Measurements from ENCODE around the gene ITGB2.

The ITGB2 gene

DNA sequence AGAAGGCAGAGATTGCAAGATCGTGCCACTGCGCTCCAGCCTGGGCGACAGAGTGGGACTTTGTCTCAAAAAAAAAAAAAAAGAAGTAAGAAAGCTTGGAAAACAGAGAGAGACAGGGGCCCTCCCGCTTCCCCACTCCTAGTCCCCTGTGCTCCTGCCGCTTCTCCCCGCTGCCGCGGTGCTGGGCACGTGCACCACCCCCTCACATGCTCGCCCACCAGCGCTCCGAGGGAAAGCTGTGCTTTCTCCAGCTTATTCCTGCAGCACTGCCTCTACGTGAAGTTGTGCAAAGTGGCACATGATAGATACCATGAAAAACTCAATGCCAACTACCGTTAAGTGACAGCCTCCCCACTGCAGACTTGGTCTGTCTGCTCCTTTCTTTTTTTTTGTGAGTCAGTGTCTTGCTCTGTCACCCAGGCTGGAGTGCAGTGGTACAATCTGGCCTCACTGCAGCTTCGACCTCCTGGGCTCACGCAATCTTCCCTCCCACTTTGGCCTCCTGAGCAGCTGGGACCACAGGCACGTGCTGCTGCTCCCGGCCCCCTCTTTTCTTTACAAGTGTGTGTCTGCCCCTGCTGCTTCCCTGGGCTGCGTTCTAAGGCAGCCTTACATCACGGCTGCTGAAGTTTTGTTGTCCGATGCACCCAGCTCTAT, 34.6 kb upstream of the ITGB2 start:
- no peak for DNase-seq

GRCh38 chr21:44954281-44954771, 33.6 kb upstream of the ITGB2 start:
- no peak for DNase-seq

GRCh38 chr21:44953628-44954021, 32.9 kb upstream of the ITGB2 start:
- no peak for DNase-seq

GRCh38 chr21:44952929-44953627, 32.4 kb upstream of the ITGB2 start:
- no peak for DNase-seq

DNA sequence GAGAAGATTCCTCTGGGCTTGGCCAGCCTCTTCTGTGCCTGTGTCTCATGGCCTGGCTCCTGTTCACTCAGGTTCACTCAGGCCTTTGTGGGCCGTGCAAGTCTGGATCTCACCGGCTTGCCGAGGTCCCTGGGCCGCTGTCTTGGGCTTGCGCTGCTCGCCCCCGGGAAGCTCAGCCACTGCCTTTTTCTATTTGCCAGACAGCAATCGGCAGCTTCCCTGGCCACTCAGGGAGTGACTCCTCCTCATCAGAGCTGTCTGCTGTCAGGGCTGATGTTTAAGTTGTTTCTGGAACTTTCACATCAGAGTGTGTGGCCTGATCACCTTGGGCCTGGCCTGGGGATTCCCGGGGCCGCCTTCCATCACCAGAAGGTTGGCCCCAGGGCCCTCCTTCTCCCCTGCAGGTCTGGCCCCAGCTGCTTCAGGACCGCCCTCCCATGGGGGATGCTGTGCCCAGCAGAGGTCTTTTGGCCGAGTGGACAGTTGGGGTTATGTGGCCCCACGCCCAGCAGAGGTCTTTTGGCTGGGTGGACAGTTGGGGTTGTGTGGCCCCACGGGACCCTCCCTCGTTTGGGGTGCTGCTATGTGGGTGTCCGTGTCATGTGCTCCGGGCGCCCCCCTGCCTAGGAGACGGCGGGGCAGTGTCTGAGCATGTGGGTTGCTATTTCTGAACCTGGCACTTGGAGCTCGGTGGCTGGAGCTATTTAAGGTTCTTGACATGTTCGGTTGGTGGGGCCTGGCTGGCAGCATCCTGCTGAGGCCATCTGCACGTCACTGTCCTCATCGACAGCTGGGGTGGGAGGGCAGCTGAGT, 31.6 kb upstream of the ITGB2 start:
- DNase-seq = no peak

DNA sequence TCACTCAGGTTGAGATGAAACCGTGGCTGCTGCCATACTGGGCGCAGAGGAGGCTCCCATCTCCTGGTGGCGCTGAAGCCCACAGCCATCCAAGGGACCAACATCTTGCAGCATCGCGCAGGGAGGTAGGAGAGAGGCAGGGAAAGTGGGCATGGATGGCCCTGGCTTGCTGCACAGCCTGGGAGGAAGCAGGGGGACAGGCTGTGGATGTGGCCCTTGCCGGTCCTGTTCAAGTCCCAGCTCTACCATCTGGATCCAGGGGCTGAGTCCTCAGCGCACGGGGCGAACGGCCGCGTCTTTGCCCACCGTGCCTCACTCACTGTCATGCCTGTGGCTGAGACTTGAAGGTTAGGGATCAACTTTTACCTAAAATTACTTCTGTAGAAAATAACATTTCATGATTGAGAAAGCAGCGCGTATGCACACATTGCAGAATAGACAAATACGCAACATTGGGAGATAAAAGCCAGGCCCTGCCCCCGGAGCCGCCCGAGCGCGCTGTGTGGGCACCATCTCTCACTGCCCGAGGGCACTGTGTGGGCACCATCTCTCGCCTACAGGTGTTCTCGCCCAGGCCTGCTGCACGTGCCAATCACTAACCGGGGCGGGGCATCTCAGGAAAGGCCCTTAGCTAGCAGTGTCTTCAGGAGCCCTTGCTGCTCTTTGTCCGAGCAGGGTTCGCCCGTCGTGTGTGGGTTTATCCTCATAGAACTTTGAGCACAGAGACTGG, 30.7 kb upstream of the ITGB2 start:
- DNase-seq = no peak

GRCh38 chr21:44950351-44950750, 29.7 kb upstream of the ITGB2 start:
- no peak for DNase-seq

DNA sequence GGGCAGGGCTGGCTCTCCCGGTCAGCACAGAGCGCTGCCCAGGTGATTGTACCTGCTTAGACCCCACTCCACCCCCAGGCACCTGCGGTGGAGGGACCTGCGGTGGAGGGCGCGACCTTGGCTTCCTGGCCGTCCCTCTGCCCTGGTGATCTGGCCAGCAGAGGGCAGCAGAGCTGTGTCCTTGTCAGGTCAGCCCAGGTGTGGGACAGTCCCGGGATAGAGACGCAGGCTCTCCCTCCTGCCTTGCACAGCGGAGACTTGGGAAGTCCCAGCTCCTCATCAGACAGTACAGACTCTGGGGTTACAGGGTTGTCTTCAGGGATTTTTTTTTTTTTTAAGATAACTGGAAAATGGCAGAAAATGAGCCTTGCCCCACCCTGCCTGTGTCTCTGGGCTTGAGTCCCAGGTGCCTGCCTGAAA, 29.1 kb upstream of the ITGB2 start:
- DNase-seq = peak; percentile 86

DNA sequence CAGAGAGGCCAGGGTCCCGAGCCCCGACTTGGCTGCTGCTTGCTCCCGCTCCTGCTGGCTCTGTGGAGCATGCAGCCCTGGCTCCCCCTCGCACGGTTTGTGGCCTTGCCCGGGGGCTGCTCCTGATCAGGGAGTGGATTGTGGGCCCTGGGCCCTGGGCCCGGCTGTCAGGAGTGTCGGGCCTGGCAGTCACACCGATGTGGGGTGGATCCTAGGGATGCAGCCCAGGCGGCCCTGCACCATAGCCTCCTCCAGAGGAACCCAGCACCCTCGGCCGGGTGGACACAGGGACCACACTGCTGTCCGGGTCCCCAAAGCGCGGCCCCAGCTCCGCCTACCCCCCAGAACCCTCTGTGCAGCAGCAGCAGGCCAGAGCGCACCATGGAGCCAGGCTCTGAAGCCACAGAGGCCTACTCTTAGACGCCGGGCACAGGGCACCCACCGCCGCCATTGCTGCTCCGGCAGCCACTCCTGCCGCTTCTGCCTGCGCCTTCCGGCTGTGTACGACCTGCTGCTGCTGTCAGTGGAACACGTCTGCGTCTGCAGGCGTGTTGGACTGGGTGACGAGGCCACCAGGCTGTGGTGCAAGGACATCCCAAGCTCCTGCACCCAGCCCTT, 28.6 kb upstream of the ITGB2 start:
- DNase-seq = no peak

- no peak for DNase-seq
These were observed 27.9 kb upstream of the ITGB2 start for GRCh38 chr21:44948426-44949120.

- DNase-seq = no peak
These were observed 27.2 kb upstream of the ITGB2 start for GRCh38 chr21:44947930-44948331.

DNA sequence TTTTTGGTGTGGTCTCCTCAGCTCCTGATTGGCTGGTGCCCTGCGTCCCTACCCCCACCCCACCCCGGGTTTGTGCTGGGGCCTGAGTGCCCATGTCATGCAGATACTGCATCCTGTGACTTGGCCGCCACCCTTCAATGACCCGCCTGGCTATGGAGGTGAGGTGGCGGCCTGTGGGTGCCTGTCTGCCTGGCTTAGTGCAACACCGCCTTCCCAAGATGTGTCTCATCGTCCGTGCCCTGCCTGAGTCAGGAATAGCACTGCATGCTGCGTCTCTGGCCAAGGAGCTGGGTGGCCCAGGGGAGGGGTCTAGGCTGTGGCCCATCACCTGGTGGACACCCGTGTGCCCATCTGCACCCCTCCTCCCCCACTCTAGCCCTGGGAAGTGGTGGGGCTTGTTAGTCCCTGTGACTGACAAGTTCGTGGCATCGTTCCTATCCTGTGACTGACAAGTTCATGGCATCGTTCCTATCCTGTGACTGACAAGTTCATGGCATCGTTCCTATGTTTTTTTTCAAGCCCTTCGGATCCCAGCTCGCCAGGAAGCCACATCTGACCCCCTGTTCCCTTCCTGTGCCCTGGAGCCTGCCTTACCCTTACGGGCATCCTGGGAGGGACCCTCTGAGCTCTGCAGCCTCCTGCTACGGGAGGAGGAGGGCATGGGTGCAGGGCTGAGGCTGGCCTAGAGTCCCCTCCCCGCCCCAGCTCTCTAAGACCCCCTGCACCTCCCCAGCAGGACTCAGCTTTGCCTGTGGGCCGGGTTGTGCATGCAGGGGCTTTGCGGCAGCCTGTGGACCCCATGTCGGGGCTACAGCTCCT, 26.6 kb upstream of the ITGB2 start:
- DNase-seq = no peak

- DNase-seq = no peak
These were observed 25.7 kb upstream of the ITGB2 start for GRCh38 chr21:44946254-44947041.

DNA sequence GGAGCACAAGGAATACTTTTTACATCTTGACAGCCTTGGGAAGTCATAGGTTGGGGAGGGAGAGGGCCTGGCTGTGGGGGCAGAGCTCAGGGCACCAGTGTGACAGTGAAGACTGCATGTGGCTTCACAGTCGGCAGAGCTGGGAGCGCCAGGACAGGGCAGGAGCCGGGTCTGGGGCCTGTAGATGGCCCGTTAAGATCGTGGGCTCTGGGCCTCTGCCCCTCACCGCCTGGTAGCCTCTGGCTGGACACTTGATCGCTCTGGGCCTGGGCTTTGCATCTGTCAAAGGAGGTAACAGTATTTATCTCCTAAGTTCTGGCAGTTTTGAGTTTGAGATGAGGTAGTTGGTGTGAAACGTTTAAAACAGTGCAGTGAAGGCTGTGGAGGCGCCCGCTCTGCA, 23.9 kb upstream of the ITGB2 start:
- DNase-seq = no peak

DNA sequence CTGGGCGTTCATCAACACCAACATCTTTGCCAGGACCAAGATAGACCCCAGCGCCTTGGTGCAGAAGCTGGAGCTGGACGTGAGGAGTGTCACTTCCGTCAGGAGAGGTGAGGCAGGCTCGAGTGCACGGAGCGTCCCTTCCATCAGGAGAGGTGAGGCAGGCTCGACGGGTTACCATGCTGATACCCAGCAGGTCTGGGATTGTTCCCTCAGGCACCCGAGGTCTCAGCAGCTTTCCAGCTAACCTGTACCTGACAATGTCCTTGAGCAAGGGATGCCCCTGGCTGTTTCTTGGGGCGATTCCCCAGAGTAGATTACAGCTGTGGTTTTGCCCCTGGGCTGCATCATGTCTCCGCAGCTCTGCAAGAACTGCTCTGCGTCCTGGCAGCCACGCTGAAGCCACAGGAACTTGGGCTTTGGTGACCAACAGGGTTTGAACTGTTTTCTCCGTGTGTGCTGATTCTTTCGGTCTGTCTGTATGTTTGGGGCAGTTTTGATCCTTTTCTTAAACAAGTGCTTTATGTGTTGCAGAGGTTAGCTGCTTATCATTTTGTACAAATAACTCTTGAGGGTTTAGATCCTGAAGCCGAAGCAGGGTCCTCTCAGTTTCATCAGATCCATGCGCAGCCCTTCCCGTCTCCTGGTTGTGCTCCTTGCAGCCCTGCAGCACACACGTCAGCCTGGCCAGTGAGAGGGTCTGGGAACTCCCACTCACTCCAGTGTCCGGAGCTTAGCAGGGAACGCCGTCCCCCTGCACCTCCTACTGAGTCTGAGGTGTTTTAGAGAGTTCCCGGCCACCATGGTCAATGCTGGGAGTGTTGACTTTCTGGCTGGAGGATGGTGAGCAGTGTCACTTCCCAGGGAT, 23.2 kb upstream of the ITGB2 start:
- DNase-seq = no peak

- DNase-seq = no peak
These were observed 22.4 kb upstream of the ITGB2 start for GRCh38 chr21:44943005-44943685.

DNA sequence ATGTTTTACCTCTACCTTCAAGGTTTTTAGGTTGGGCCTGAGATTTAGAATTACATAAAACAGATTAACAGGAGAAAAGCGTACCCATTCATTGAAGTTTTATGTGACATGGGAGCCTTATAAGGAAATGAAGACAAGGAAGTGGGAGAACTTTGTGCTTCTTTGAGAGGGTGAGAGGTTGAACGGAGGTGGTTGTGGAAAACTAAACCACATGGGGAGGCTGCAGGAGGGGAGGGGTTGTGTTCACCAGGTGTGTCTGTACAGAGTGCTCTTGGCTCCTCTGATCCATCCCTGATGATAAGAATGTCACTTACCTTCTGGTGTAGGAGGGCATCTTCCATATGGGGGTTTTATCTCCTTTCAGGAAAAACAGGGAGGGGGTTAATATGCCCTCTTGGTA, 21.9 kb upstream of the ITGB2 start:
- DNase-seq = no peak

DNA sequence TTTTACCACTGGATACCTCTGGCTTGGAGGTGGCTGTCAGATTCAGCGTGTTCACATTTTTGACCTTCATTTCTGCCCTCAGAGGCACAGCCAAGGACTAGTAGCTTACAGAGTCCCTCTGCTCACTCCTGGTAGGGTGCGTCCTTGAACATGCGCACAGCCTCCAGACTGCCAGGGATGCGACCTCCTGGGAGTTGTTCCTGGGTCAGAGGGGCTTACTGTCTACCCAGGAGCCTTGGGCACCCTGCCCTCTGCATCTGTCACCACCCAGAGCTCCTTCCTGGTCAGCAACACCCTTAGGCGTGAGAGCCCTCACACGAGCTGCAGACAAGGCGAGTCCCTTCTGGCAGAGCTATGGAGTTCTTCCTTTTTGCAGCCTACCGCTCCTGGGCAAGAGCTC, 20.9 kb upstream of the ITGB2 start:
- no peak for DNase-seq
